OCI-LY1 (cell line): ENCODE data around the gene PDE1C.

Experiments used
- H2AFZ ChIP-seq: fragments of 200-600 bp; sonication (generic), shearing (Covaris generic); 2 replicates; pipeline ENCODE4 v1.6.0; 2014; ENCODE audit warnings: antibody characterized with exemption, mild to moderate bottlenecking, low read length
- H3F3A ChIP-seq: fragments of 200-600 bp; sonication (generic), shearing (Covaris generic); 2 replicates; pipeline ENCODE4 v1.6.0; 2014; ENCODE audit warnings: mild to moderate bottlenecking, antibody characterized with exemption, low read length, moderate library complexity; ENCODE audit not compliant: insufficient read depth
- H3K27ac ChIP-seq: fragments of 200-600 bp; sonication (generic); 2 replicates; pipeline ENCODE4 v1.5.1; 2014; ENCODE audit warnings: low read length, mixed run types, mild to moderate bottlenecking, low read depth; ENCODE audit not compliant: poor library complexity, severe bottlenecking
- H3K27me3 ChIP-seq: fragments of 200-600 bp; sonication (generic); 2 replicates; pipeline ENCODE4 v1.6.0; 2014; ENCODE audit warnings: antibody characterized with exemption, mild to moderate bottlenecking, low read length, moderate library complexity; ENCODE audit not compliant: insufficient read depth
- H3K36me3 ChIP-seq: fragments of 200-600 bp; sonication (generic); 2 replicates; pipeline ENCODE4 v1.6.1; 2014; ENCODE audit warnings: mild to moderate bottlenecking, antibody characterized with exemption, low read length, moderate library complexity, mixed read lengths; ENCODE audit not compliant: insufficient read depth
- H3K4me1 ChIP-seq: fragments of 200-600 bp; sonication (generic); 2 replicates; pipeline ENCODE4 v1.5.1; 2014; ENCODE audit warnings: mild to moderate bottlenecking, low read length, moderate library complexity; ENCODE audit not compliant: insufficient read depth, severe bottlenecking
- H3K4me2 ChIP-seq: fragments of 200-600 bp; sonication (generic), shearing (Covaris generic); 2 replicates; pipeline ENCODE4 v1.6.1; 2014; ENCODE audit warnings: low read length
- H3K4me3 ChIP-seq: fragments of 200-600 bp; sonication (generic); 2 replicates; pipeline ENCODE4 v1.5.1; 2014; ENCODE audit warnings: low read length, low read depth, mild to moderate bottlenecking, mixed read lengths; ENCODE audit not compliant: poor library complexity, severe bottlenecking
- H3K79me2 ChIP-seq: fragments of 200-600 bp; shearing (Covaris generic); 2 replicates; pipeline ENCODE4 v1.6.1; 2016; ENCODE audit warnings: mixed run types, low read length, mixed read lengths; ENCODE audit not compliant: insufficient read depth
- H3K9ac ChIP-seq: fragments of 200-600 bp; sonication (generic), shearing (Covaris generic); 2 replicates; pipeline ENCODE4 v1.6.1; 2014; ENCODE audit warnings: mild to moderate bottlenecking, low read length, mixed read lengths
- H3K9me2 ChIP-seq: fragments of 200-600 bp; sonication (generic), shearing (Covaris generic); 2 replicates; pipeline ENCODE4 v1.6.1; 2014; ENCODE audit warnings: low read depth, mild to moderate bottlenecking, low read length, mixed read lengths
- H3K9me3 ChIP-seq: fragments of 200-600 bp; shearing (Covaris generic); 2 replicates; pipeline ENCODE4 v1.6.1; 2014; ENCODE audit warnings: low read length, mixed read lengths
- H4K20me1 ChIP-seq: fragments of 200-600 bp; sonication (generic), shearing (Covaris generic); 2 replicates; pipeline ENCODE4 v1.6.0; 2016; ENCODE audit warnings: mild to moderate bottlenecking, low read length; ENCODE audit not compliant: insufficient read depth
- EZH2 ChIP-seq: fragments of 200-600 bp; sonication (generic), shearing (Covaris generic); IDR thresholded peaks from 2 replicates; pipeline ENCODE4 v1.8.0; 2017; ENCODE audit warnings: borderline replicate concordance, mixed run types, mild to moderate bottlenecking, antibody characterized with exemption, low read length, moderate library complexity, mixed read lengths
- TF ChIP-seq, protein P1 (sequence below): fragments of 200-600 bp; sonication (generic), shearing (Covaris generic); IDR thresholded peaks from 2 replicates; pipeline ENCODE4 v1.5.1; 2017; ENCODE audit warnings: mild to moderate bottlenecking, antibody characterized with exemption, low read length, moderate library complexity, mixed read lengths

PDE1C gene

DNA sequence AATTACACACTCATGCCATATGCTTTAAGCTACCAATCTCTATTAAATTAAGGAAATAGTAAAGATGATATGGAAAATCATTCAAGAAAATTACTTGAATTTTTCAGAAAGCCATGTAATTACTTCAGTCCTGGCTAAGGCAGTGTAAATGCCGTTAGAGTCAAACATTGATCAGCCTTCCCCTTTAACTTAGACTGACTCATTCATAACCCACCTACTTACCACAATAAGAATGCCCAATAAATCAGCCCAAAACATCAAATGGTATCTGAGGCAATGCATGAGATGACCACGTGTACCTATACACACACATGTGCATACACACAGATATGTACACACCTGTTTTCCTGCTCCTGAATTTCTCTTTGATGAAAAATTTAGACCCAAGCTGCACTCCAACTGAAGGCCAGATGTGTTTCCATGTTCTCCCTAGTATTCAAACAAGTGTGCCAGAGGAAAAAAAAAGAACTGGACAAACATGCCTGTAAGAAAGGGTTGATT, 30.2 kb upstream of the PDE1C start:
- H3K4me3 ChIP-seq: no peak overlapping the region
- no peaks in the 10 kb centered on the region for H4K20me1 ChIP-seq
- no peaks in the 10 kb centered on the region for H3K9me3 ChIP-seq
- H3K9ac ChIP-seq: no peak overlapping the region
- no peak overlapping the region for H3K27ac ChIP-seq
- H3K4me2 ChIP-seq: no peak overlapping the region
- H3F3A ChIP-seq: no peaks in the 10 kb centered on the region
- H3K79me2 ChIP-seq: no peaks in the 10 kb centered on the region
- H3K27me3 ChIP-seq: no peaks in the 10 kb centered on the region
- H3K36me3 ChIP-seq: no peaks in the 10 kb centered on the region
- H3K9me2 ChIP-seq: no peaks in the 10 kb centered on the region
- TF ChIP-seq, protein P1, sequence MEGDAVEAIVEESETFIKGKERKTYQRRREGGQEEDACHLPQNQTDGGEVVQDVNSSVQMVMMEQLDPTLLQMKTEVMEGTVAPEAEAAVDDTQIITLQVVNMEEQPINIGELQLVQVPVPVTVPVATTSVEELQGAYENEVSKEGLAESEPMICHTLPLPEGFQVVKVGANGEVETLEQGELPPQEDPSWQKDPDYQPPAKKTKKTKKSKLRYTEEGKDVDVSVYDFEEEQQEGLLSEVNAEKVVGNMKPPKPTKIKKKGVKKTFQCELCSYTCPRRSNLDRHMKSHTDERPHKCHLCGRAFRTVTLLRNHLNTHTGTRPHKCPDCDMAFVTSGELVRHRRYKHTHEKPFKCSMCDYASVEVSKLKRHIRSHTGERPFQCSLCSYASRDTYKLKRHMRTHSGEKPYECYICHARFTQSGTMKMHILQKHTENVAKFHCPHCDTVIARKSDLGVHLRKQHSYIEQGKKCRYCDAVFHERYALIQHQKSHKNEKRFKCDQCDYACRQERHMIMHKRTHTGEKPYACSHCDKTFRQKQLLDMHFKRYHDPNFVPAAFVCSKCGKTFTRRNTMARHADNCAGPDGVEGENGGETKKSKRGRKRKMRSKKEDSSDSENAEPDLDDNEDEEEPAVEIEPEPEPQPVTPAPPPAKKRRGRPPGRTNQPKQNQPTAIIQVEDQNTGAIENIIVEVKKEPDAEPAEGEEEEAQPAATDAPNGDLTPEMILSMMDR: no peak
- TF ChIP-seq EZH2: no peak
- no peaks in the 10 kb centered on the region for H3K4me1 ChIP-seq
- H2AFZ ChIP-seq: no peak overlapping the region

DNA sequence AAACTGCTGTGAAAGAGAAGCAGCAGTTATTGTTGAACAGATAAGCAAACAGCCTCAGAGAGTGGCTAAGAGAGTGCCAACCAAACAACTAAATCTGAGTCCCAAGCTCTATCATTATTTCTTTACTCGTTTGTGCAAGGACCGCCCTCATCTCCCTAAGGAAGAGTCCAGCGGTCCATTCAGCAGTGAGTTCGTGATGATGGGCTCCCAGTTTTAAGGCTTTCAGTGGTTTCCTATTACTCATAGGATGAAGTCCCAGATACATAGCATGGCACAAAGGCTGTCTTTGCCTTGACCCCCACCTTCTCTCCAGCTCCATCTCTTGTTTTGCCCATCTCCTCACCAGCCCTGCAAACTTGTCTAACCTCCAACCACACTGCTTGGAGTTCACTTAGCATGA, 24.3 kb upstream of the PDE1C start:
- Histone ChIP-seq H3K4me1 (no peaks in the 10 kb centered on the region), H3K4me3 (no peak overlapping the region), H3K4me2 (no peak overlapping the region), H3K9ac (no peak overlapping the region), H3K9me3 (no peaks in the 10 kb centered on the region), H3K9me2 (no peaks in the 10 kb centered on the region), H2AFZ (no peak overlapping the region), H3K27me3 (no peaks in the 10 kb centered on the region), H3K27ac (no peak overlapping the region), H3K79me2 (no peaks in the 10 kb centered on the region), H4K20me1 (no peaks in the 10 kb centered on the region), H3F3A (no peaks in the 10 kb centered on the region), H3K36me3 (no peaks in the 10 kb centered on the region)
- TF ChIP-seq, protein P1: no peak
- TF ChIP-seq EZH2: no peak

DNA sequence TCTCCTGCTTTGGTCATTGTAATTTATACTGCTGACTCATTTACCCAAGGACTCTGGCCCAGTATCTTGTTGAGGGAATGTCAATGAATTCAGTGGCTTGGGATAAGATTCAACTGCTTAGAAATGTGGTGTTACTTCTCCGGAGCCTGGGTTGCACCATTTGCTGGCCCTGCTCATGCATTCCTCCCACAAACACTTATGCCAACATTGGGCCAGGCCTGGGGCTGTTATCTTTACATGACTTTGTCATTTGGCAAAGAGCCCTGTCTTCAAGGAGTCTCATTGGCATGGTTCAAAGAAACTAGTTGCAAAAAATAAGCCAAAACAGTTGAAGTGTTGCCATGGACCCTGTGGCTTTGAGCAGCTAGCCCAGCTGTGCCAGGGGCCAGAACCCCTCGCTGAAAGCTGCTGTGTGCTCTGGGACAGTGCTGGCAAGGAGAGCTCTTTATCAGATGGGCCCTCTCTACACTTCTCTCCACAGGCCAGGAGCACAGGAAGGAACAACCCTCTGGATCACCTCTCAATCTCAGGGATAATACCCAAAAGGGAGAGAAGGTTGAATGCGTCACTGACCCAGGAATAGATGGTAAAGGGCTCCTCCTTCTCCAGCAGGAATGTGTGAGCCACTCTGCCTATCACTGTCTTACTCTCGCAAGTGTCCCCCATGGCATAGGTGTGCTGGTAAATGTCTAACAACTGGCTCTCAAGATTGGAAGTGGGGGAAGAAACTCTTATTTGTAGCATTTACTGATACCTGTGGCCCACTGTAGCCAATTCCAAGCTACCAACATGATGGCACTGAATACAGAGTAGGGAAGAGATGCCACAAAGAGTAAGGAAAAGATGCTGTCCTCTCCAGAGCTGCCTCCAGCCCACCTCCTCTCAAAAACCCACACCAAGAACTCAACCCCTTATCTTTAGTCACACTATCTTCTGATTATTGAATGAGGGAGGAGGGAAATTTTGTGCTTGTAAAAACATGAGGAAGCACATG, 23.5 kb upstream of the PDE1C start:
- H3K27ac ChIP-seq: no peak overlapping the region
- TF ChIP-seq, protein P1: no peak
- TF ChIP-seq EZH2: no peak
- no peaks in the 10 kb centered on the region for H3K79me2 ChIP-seq
- no peak overlapping the region for H3K4me3 ChIP-seq
- no peaks in the 10 kb centered on the region for H3K9me3 ChIP-seq
- H4K20me1 ChIP-seq: no peaks in the 10 kb centered on the region
- no peaks in the 10 kb centered on the region for H3K4me1 ChIP-seq
- H3K4me2 ChIP-seq: no peak overlapping the region
- H2AFZ ChIP-seq: no peak overlapping the region
- no peaks in the 10 kb centered on the region for H3K36me3 ChIP-seq
- H3F3A ChIP-seq: no peaks in the 10 kb centered on the region
- H3K9ac ChIP-seq: no peak overlapping the region
- no peaks in the 10 kb centered on the region for H3K27me3 ChIP-seq
- H3K9me2 ChIP-seq: no peaks in the 10 kb centered on the region
